ENCODE measurements around the gene TUBA1A. TPM values are rescaled to one million over a fixed set of nuclear protein-coding genes. Genes with fewer than 3 reads are reported as not detected.

Gene TUBA1A
- total and polyA plus RNA-seq, 7 experiments from 2014 or later: 61.8 to 492 (median 176) TPM

- no peak overlapping the region for H3K4me3 Mint-ChIP-seq
- Histone ChIP-seq H3K9me3 (ENCODE audit: control insufficient read depth in 2 of 3, low read length in 3 of 3) (no peaks in the 10 kb centered on the region), H3K36me3 (ENCODE audit: control insufficient read depth in 2 of 3, insufficient read depth in 3 of 3, low read length in 3 of 3) (no peaks in the 10 kb centered on the region), H3K27me3 (ENCODE audit: control insufficient read depth in 2 of 2, insufficient read depth in 2 of 2, low read length in 2 of 2) (no peaks in the 10 kb centered on the region), H3K4me1 (ENCODE audit: control insufficient read depth in 2 of 2, insufficient read depth in 2 of 2, low read length in 2 of 2) (no peaks in the 10 kb centered on the region), H3K27ac (ENCODE audit: low read depth, low read length) (no peak overlapping the region), H3K4me3 (ENCODE audit: low read length) (no peak overlapping the region)
- peaks cover 2 to 8% (median 7%) of the 10 kb centered on the region in 7 donors for H3K4me1 Mint-ChIP-seq
- DNase-seq (no peak), ATAC-seq (no peak)
- intact Hi-C loops (cut with micrococcal nuclease): no loop called here
- POLR2A ChIA-PET: no interaction called here
- H3K9me3 Mint-ChIP-seq: no peaks in the 10 kb centered on the region
- H3K27me3 Mint-ChIP-seq: peaks cover 0 to 8% (median 0%) of the 10 kb centered on the region in 5 donors
- H3K27ac Mint-ChIP-seq: no peak overlapping the region
- CTCF ChIA-PET: no interaction called here
- no peaks in the 10 kb centered on the region for H3K36me3 Mint-ChIP-seq
These were observed 17.5 kb upstream of the TUBA1A start for GRCh38 chr12:49206389-49206788.

- Mint-ChIP-seq H3K27ac (peak overlapping the region in 3 of 9 donors; percentile 4 to 41 (median 23)), H3K9me3 (no peaks in the 10 kb centered on the region), H3K36me3 (no peaks in the 10 kb centered on the region), H3K4me1 (peaks cover 7 to 15% (median 14%) of the 10 kb centered on the region in 7 donors), H3K27me3 (peaks cover 0 to 19% (median 0%) of the 10 kb centered on the region in 5 donors), H3K4me3 (no peak overlapping the region)
- peaks cover 0 to 6% of the 10 kb centered on the region in 2 donors for H3K4me1 ChIP-seq (ENCODE audit: control insufficient read depth in 2 of 2, insufficient read depth in 2 of 2, low read length in 2 of 2)
- no peaks in the 10 kb centered on the region for H3K27me3 ChIP-seq (ENCODE audit: control insufficient read depth in 2 of 2, insufficient read depth in 2 of 2, low read length in 2 of 2)
- no peak overlapping the region for H3K4me3 ChIP-seq (ENCODE audit: low read length)
- no peaks in the 10 kb centered on the region for H3K9me3 ChIP-seq (ENCODE audit: control insufficient read depth in 2 of 3, low read length in 3 of 3)
- DNase-seq: peak in 2 of 9 donors; percentile 7 to 23
- no peaks in the 10 kb centered on the region for H3K36me3 ChIP-seq (ENCODE audit: control insufficient read depth in 2 of 3, insufficient read depth in 3 of 3, low read length in 3 of 3)
- intact Hi-C loops (cut with micrococcal nuclease): loop anchor here (1.0 kb wide), 1 partner anchor 12 kb away; the partner anchor contains the start of gene TUBA1A (in 2 of the 2)
- H3K27ac ChIP-seq (ENCODE audit: low read depth, low read length): no peak overlapping the region
- peak; percentile 60 for ATAC-seq
- ChIA-PET CTCF (no interaction called here), POLR2A (interaction anchor here (0.8 to 3.6 kb wide), 5 partner anchors 11 to 71 kb away, joined by 3 to 21 read pairs (median 4); partner anchors contain the start of genes TUBA1A and TUBA1B)
These were observed 12.9 kb upstream of the TUBA1A start for GRCh38 chr12:49201595-49202295.

GRCh38 chr12:49200919-49201594 is 12.2 kb upstream of the TUBA1A start:
- H3K27me3 Mint-ChIP-seq: peaks cover 0 to 19% (median 0%) of the 10 kb centered on the region in 5 donors
- no peak overlapping the region for H3K4me3 Mint-ChIP-seq
- H3K9me3 ChIP-seq (ENCODE audit: control insufficient read depth in 2 of 3, low read length in 3 of 3): no peaks in the 10 kb centered on the region
- H3K4me1 Mint-ChIP-seq: peaks cover 7 to 15% (median 14%) of the 10 kb centered on the region in 7 donors
- peak overlapping the region in 4 of 9 donors; percentile 4 to 75 (median 22) for H3K27ac Mint-ChIP-seq
- ChIA-PET CTCF (no interaction called here), POLR2A (interaction anchor here (0.8 to 3.6 kb wide), 4 partner anchors 10 to 70 kb away, joined by 3 to 21 read pairs (median 9); partner anchors contain the start of genes TUBA1A and TUBA1B)
- H3K4me1 ChIP-seq (ENCODE audit: control insufficient read depth in 2 of 2, insufficient read depth in 2 of 2, low read length in 2 of 2): peaks cover 0 to 6% of the 10 kb centered on the region in 2 donors
- H3K36me3 ChIP-seq (ENCODE audit: control insufficient read depth in 2 of 3, insufficient read depth in 3 of 3, low read length in 3 of 3): no peaks in the 10 kb centered on the region
- peak; percentile 92 for ATAC-seq
- H3K9me3 Mint-ChIP-seq: no peaks in the 10 kb centered on the region
- H3K36me3 Mint-ChIP-seq: no peaks in the 10 kb centered on the region
- no peak overlapping the region for H3K27ac ChIP-seq (ENCODE audit: low read depth, low read length)
- DNase-seq: peak in 6 of 9 donors; percentile 30 to 64 (median 46)
- no peaks in the 10 kb centered on the region for H3K27me3 ChIP-seq (ENCODE audit: control insufficient read depth in 2 of 2, insufficient read depth in 2 of 2, low read length in 2 of 2)
- H3K4me3 ChIP-seq (ENCODE audit: low read length): no peak overlapping the region
- intact Hi-C loops (cut with micrococcal nuclease): loop anchor here (1.0 kb wide), 1 partner anchor 12 kb away; the partner anchor contains the start of gene TUBA1A (in 2 of the 2)

- peaks cover 7 to 16% (median 15%) of the 10 kb centered on the region in 7 donors for H3K4me1 Mint-ChIP-seq
- no peaks in the 10 kb centered on the region for H3K9me3 Mint-ChIP-seq
- no peak overlapping the region for H3K27ac Mint-ChIP-seq
- Histone ChIP-seq H3K27ac (ENCODE audit: low read depth, low read length) (no peak overlapping the region), H3K36me3 (ENCODE audit: control insufficient read depth in 2 of 3, insufficient read depth in 3 of 3, low read length in 3 of 3) (no peaks in the 10 kb centered on the region), H3K4me1 (ENCODE audit: control insufficient read depth in 2 of 2, insufficient read depth in 2 of 2, low read length in 2 of 2) (peaks cover 0 to 6% of the 10 kb centered on the region in 2 donors), H3K9me3 (ENCODE audit: control insufficient read depth in 2 of 3, low read length in 3 of 3) (no peaks in the 10 kb centered on the region), H3K27me3 (ENCODE audit: control insufficient read depth in 2 of 2, insufficient read depth in 2 of 2, low read length in 2 of 2) (no peaks in the 10 kb centered on the region), H3K4me3 (ENCODE audit: low read length) (no peak overlapping the region)
- POLR2A ChIA-PET: interaction anchor here (0.5 to 2.2 kb wide), 3 partner anchors 10 to 346 kb away, joined by 3 to 9 read pairs (median 5); partner anchors contain the start of genes DDX23, TUBA1A and TUBA1B
- no peak for ATAC-seq
- CTCF ChIA-PET: interaction anchor here (1.5 kb wide), 1 partner anchor 24 kb away, joined by 10 read pairs; no protein-coding TSS in a partner anchor
- no peak for DNase-seq
- intact Hi-C loops (cut with micrococcal nuclease): no loop called here
- H3K4me3 Mint-ChIP-seq: no peak overlapping the region
- peaks cover 0 to 19% (median 0%) of the 10 kb centered on the region in 5 donors for H3K27me3 Mint-ChIP-seq
- H3K36me3 Mint-ChIP-seq: no peaks in the 10 kb centered on the region
These were observed 9.7 kb upstream of the TUBA1A start for GRCh38 chr12:49198431-49199155.

- Mint-ChIP-seq H3K9me3 (no peaks in the 10 kb centered on the region), H3K4me1 (peaks cover 7 to 16% (median 15%) of the 10 kb centered on the region in 7 donors), H3K4me3 (no peak overlapping the region), H3K27me3 (peaks cover 0 to 24% (median 0%) of the 10 kb centered on the region in 5 donors), H3K36me3 (no peaks in the 10 kb centered on the region), H3K27ac (no peak overlapping the region)
- intact Hi-C loops (cut with micrococcal nuclease): no loop called here
- H3K4me1 ChIP-seq (ENCODE audit: control insufficient read depth in 2 of 2, insufficient read depth in 2 of 2, low read length in 2 of 2): peaks cover 0 to 6% of the 10 kb centered on the region in 2 donors
- no peak for ATAC-seq
- H3K36me3 ChIP-seq (ENCODE audit: control insufficient read depth in 2 of 3, insufficient read depth in 3 of 3, low read length in 3 of 3): no peaks in the 10 kb centered on the region
- no peak overlapping the region for H3K27ac ChIP-seq (ENCODE audit: low read depth, low read length)
- POLR2A ChIA-PET: interaction anchor here (2.0 to 2.2 kb wide), 2 partner anchors 9 to 66 kb away, joined by 5 to 9 read pairs; partner anchors contain the start of genes TUBA1A and TUBA1B
- H3K4me3 ChIP-seq (ENCODE audit: low read length): no peak overlapping the region
- no peaks in the 10 kb centered on the region for H3K9me3 ChIP-seq (ENCODE audit: control insufficient read depth in 2 of 3, low read length in 3 of 3)
- DNase-seq: no peak
- no peaks in the 10 kb centered on the region for H3K27me3 ChIP-seq (ENCODE audit: control insufficient read depth in 2 of 2, insufficient read depth in 2 of 2, low read length in 2 of 2)
- CTCF ChIA-PET: interaction anchor here (1.5 kb wide), 1 partner anchor 25 kb away, joined by 10 read pairs; no protein-coding TSS in a partner anchor
These were observed 8.4 kb upstream of the TUBA1A start for GRCh38 chr12:49197256-49197655.

GRCh38 chr12:49195736-49196135 is 6.9 kb upstream of the TUBA1A start:
- no peaks in the 10 kb centered on the region for H3K27me3 ChIP-seq (ENCODE audit: control insufficient read depth in 2 of 2, insufficient read depth in 2 of 2, low read length in 2 of 2)
- Mint-ChIP-seq H3K27me3 (peaks cover 0 to 16% (median 0%) of the 10 kb centered on the region in 5 donors), H3K9me3 (no peaks in the 10 kb centered on the region), H3K4me1 (peaks cover 0 to 6% (median under 1%) of the 10 kb centered on the region in 7 donors), H3K36me3 (no peaks in the 10 kb centered on the region), H3K4me3 (no peak overlapping the region), H3K27ac (peak overlapping the region in 2 of 9 donors; percentile 3 to 18)
- no peaks in the 10 kb centered on the region for H3K36me3 ChIP-seq (ENCODE audit: control insufficient read depth in 2 of 3, insufficient read depth in 3 of 3, low read length in 3 of 3)
- ATAC-seq: no peak
- POLR2A ChIA-PET: no interaction called here
- H3K4me3 ChIP-seq (ENCODE audit: low read length): no peak overlapping the region
- H3K4me1 ChIP-seq (ENCODE audit: control insufficient read depth in 2 of 2, insufficient read depth in 2 of 2, low read length in 2 of 2): peaks cover 0 to under 1% of the 10 kb centered on the region in 2 donors
- intact Hi-C loops (cut with micrococcal nuclease): no loop called here
- no peak for DNase-seq
- CTCF ChIA-PET: no interaction called here
- no peak overlapping the region for H3K27ac ChIP-seq (ENCODE audit: low read depth, low read length)
- no peaks in the 10 kb centered on the region for H3K9me3 ChIP-seq (ENCODE audit: control insufficient read depth in 2 of 3, low read length in 3 of 3)
